Adrenal gland (tissue), 5 donors: ENCODE data around the gene CHDH.

Source experiments
- CTCF ChIP-seq, 6 experiments: fragments of 450-650 bp in 4 of 6; fragments of 200-600 bp in 2 of 6; sonication (generic) in 1 of 6; IDR thresholded peaks; 1 replicate in 5 of 6; 2 replicates in 1 of 6; pipeline versions ENCODE4 v1.5.1 to v1.8.0; 2016 to 2021; ENCODE audit warnings: antibody characterized with exemption in 6 of 6, mild to moderate bottlenecking in 2 of 6, moderate library complexity in 1 of 6
- POLR2A ChIP-seq, 2 donors: fragments of 450-650 bp; IDR thresholded peaks; one replicate each; pipeline ENCODE4 v1.6.1; 2017; ENCODE audit warnings: antibody characterized with exemption in 2 of 2, mild to moderate bottlenecking in 2 of 2, moderate library complexity in 1 of 2
- donor health status: DM: no; HTN: no; CAD: no.

GRCh38 chr3:53860196-53860595 is 14.0 kb upstream of the CHDH start:
- TF ChIP-seq CTCF (IDR thresholded peaks at IDR 0.05) (no peak), POLR2A (IDR thresholded peaks at IDR 0.05) (no peak)
